Choroid plexus epithelial cell (primary cell): ENCODE data around the gene CHI3L2.
A peak's percentile ranks its signal among the peaks of the same experiment; 100 is the strongest.

Source experiments
- DNase-seq: peaks from one replicate; pipeline ENCODE4 v3.0.0-alpha.2; 2010; ENCODE audit warnings: low read depth
- H3K4me3 ChIP-seq: 2 replicates; pipeline ENCODE4 v1.5.1; 2011; ENCODE audit warnings: low read depth, mild to moderate bottlenecking, control low read depth, low read length, moderate library complexity
- CTCF ChIP-seq: conservative IDR thresholded peaks from 2 replicates; pipeline ENCODE4 v1.5.1; 2011; ENCODE audit warnings: low read depth, mild to moderate bottlenecking, control low read depth, inconsistent platforms, low read length, moderate library complexity

The CHI3L2 gene

GRCh38 chr1:111274653-111275052 lies 47.1 kb downstream of the CHI3L2 start:
- no peak for TF ChIP-seq CTCF
- no peak for DNase-seq
- H3K4me3 ChIP-seq, result no peak overlapping the region

DNA sequence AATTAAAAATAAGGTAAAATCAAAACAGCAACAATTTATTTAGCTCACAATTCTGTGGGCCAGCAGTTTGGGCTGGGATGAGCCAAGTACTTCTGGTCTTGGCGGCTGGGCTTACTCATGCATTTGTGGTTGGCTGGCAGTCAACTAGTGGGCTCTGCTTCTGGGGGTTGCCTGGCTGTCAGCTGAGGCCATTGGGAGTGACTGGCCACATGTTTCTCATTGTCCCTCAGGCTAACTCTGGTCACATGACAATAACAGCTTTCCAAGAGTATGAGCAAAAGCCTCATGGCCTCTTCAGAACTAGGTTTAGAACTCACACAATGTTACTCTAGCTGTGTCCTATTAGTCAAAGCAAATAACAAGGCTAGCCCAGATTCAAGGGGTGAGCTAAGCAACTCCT lies 47.6 kb downstream of the CHI3L2 start:
- peak; percentile 8 for DNase-seq
- no peak for TF ChIP-seq CTCF
- H3K4me3 ChIP-seq, result no peak overlapping the region

DNA sequence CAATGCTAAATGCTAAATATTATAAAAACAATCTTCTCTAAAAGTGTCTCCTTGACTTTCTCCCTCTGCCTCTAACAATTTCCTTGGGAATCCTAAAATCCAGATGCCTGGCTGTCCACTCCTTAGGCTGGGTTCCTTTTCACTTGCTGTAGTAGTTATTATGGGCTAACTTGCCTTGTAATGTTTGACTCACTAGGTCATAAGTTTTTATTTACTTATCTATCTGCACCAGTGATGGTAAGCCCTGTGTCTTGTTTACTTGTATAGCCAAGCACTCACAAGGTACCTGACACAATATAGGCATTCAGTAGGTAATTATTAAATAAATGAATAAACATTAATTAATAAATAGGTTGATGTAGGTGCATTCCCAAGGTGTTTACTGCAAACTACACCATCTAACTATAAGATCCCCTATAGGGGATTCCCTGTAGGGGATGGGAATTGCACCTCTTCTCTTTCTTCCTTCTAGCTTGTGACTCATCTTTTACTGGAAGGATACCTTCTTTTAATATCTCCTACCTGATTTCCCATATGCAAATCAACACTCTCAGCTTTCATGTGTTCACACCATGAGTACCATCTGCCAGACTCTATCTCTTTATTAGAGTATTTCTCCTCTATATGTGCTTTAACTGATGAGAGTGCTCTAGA lies 48.4 kb downstream of the CHI3L2 start:
- H3K4me3 ChIP-seq, result no peak overlapping the region

DNA sequence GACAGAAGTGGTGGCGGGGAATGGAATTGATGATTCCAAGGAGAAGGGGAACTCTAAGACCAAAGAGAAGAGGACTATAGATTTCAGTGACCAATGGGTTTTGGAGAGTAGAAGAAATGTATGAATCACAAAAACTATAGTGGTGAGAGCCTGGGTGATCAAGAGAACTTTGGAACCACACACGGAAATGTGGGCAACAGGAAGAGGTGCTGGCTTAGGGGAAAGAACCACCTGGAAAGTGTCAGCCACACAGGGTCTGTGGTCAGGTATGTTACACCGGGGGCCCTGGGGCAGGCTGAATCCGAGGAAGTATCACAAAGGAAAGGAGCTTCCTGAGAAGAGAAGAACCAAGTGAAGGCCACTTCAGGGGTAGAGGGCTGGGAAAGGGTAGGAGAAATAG lies 51.6 kb downstream of the CHI3L2 start:
- no peak overlapping the region for H3K4me3 ChIP-seq
- no peak for TF ChIP-seq CTCF
- DNase-seq, result no peak

More for the DNA sequence above, 48.4 kb downstream of the CHI3L2 start:
- TF ChIP-seq CTCF, result no peak
- no peak for DNase-seq

- H3K4me3 ChIP-seq, result no peak overlapping the region
- DNase-seq, result no peak
- no peak for TF ChIP-seq CTCF
Observed at GRCh38 chr1:111280267-111280666, 52.8 kb downstream of the CHI3L2 start.

DNA sequence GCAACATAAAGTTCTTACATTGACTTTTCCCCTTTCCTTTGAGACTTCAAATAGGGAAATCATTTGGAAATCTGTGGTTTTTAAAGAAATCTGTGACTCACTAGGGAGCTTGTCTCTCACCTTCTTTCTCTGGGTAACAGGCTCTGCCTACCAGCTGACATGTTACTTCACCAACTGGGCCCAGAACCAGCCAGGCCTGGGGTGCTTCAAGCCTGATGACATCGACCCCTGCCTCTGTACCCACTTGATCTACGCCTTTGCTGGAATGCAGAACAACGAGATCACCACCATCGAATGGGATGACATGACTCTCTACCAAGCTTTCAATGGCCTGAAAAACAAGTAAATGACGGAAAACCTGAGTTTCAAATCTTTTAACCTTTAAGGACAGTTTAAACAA lies 53.9 kb downstream of the CHI3L2 start:
- H3K4me3 ChIP-seq, result no peak overlapping the region
- no peak for TF ChIP-seq CTCF
- DNase-seq, result no peak

GRCh38 chr1:111283838-111284237 lies 56.3 kb downstream of the CHI3L2 start:
- TF ChIP-seq CTCF, result no peak
- no peak for DNase-seq
- H3K4me3 ChIP-seq, result no peak overlapping the region
